ENCODE measurements around the gene DMTF1. TPM values are rescaled to one million over a fixed set of nuclear protein-coding genes. Genes with fewer than 3 reads are reported as not detected.
"Not testable (repeated sequence)": the region's sequence is repeated elsewhere in the genome, so short reads cannot be mapped to it uniquely, and the experiment has no call there.

DMTF1 gene
- total RNA-seq, 2 donors from 2014 or later: 144 to 166 TPM

- Mint-ChIP-seq H3K4me3 (no peak overlapping the region), H3K36me3 (peaks cover 40% of the 10 kb centered on the region), H3K9me3 (no peaks in the 10 kb centered on the region), H3K27ac (peak overlapping the region in 1 of 2 donors; percentile 13), H3K4me1 (ENCODE audit: low read depth in 2 of 2) (peaks cover 0 to 12% of the 10 kb centered on the region in 2 donors), H3K27me3 (no peaks in the 10 kb centered on the region)
- no peak for ATAC-seq
- no peak for DNase-seq (ENCODE audit: low spot score)
These were observed 38.5 kb downstream of the DMTF1 start for GRCh38 chr7:87190783-87191182.

GRCh38 chr7:87192784-87193487, 40.7 kb downstream of the DMTF1 start:
- Mint-ChIP-seq H3K27me3 (no peaks in the 10 kb centered on the region), H3K4me1 (ENCODE audit: low read depth in 2 of 2) (peaks cover 0 to 10% of the 10 kb centered on the region in 2 donors), H3K27ac (peak overlapping the region; percentile 52 to 65), H3K4me3 (no peak overlapping the region), H3K36me3 (peaks cover 40% of the 10 kb centered on the region), H3K9me3 (no peaks in the 10 kb centered on the region)
- DNase-seq (ENCODE audit: low spot score) (no peak), ATAC-seq (no peak)

GRCh38 chr7:87193912-87194311, 41.7 kb downstream of the DMTF1 start:
- DNase-seq (ENCODE audit: low spot score): no peak
- H3K27ac Mint-ChIP-seq: peak overlapping the region; percentile 52 to 65
- no peaks in the 10 kb centered on the region for H3K9me3 Mint-ChIP-seq
- ATAC-seq: no peak
- no peak overlapping the region for H3K4me3 Mint-ChIP-seq
- H3K4me1 Mint-ChIP-seq (ENCODE audit: low read depth in 2 of 2): peaks cover under 1 to 6% of the 10 kb centered on the region in 2 donors
- H3K27me3 Mint-ChIP-seq: no peaks in the 10 kb centered on the region
- peaks cover 37% of the 10 kb centered on the region for H3K36me3 Mint-ChIP-seq

- peaks cover 46% of the 10 kb centered on the region for H3K36me3 Mint-ChIP-seq
- H3K4me3 Mint-ChIP-seq: no peak overlapping the region
- ATAC-seq (no peak), DNase-seq (ENCODE audit: low spot score) (no peak)
- peaks cover 23 to 33% of the 10 kb centered on the region in 2 donors for H3K4me1 Mint-ChIP-seq (ENCODE audit: low read depth in 2 of 2)
- no peaks in the 10 kb centered on the region for H3K27me3 Mint-ChIP-seq
- peaks cover 10% of the 10 kb centered on the region for H3K9me3 Mint-ChIP-seq
- peak overlapping the region; percentile 32 to 66 for H3K27ac Mint-ChIP-seq
These were observed 47.0 kb downstream of the DMTF1 start for GRCh38 chr7:87199241-87199640.

GRCh38 chr7:87199700-87200450, 47.6 kb downstream of the DMTF1 start:
- peaks cover 48% of the 10 kb centered on the region for H3K36me3 Mint-ChIP-seq
- peak overlapping the region; percentile 32 to 66 for H3K27ac Mint-ChIP-seq
- H3K4me3 Mint-ChIP-seq: no peak overlapping the region
- no peaks in the 10 kb centered on the region for H3K27me3 Mint-ChIP-seq
- peaks cover 10% of the 10 kb centered on the region for H3K9me3 Mint-ChIP-seq
- ATAC-seq (no peak), DNase-seq (ENCODE audit: low spot score) (no peak)
- H3K4me1 Mint-ChIP-seq (ENCODE audit: low read depth in 2 of 2): peaks cover 25 to 36% of the 10 kb centered on the region in 2 donors

GRCh38 chr7:87202208-87202607, 50.0 kb downstream of the DMTF1 start:
- Mint-ChIP-seq H3K9me3 (peaks cover 16% of the 10 kb centered on the region), H3K4me3 (no peak overlapping the region), H3K27ac (peak overlapping the region; percentile 13 to 66), H3K4me1 (ENCODE audit: low read depth in 2 of 2) (peaks cover 36 to 47% of the 10 kb centered on the region in 2 donors), H3K36me3 (peaks cover 50% of the 10 kb centered on the region), H3K27me3 (no peaks in the 10 kb centered on the region)
- ATAC-seq (no peak), DNase-seq (ENCODE audit: low spot score) (no peak)

- Mint-ChIP-seq H3K9me3 (peaks cover 16% of the 10 kb centered on the region), H3K36me3 (peaks cover 49% of the 10 kb centered on the region), H3K4me3 (no peak overlapping the region), H3K4me1 (ENCODE audit: low read depth in 2 of 2) (peaks cover 36 to 47% of the 10 kb centered on the region in 2 donors), H3K27me3 (no peaks in the 10 kb centered on the region), H3K27ac (peak overlapping the region in 1 of 2 donors; percentile 56)
- DNase-seq (ENCODE audit: low spot score) (no peak), ATAC-seq (no peak)
These were observed 50.5 kb downstream of the DMTF1 start for GRCh38 chr7:87202705-87203104.

GRCh38 chr7:87203929-87204328, 51.7 kb downstream of the DMTF1 start:
- Mint-ChIP-seq H3K27ac (peak overlapping the region; percentile 10 to 37), H3K4me1 (ENCODE audit: low read depth in 2 of 2) (peaks cover 41 to 57% of the 10 kb centered on the region in 2 donors), H3K36me3 (peaks cover 44% of the 10 kb centered on the region), H3K9me3 (peaks cover 16% of the 10 kb centered on the region)
- not testable (repeated sequence) for H3K27me3 Mint-ChIP-seq; H3K4me3 Mint-ChIP-seq; ATAC-seq; DNase-seq (ENCODE audit: low spot score)

GRCh38 chr7:87204933-87205332, 52.7 kb downstream of the DMTF1 start:
- H3K27ac Mint-ChIP-seq: peak overlapping the region; percentile 6 to 17
- ATAC-seq: no peak
- DNase-seq (ENCODE audit: low spot score): no peak
- H3K4me1 Mint-ChIP-seq (ENCODE audit: low read depth in 2 of 2): peaks cover 42 to 59% of the 10 kb centered on the region in 2 donors
- no peaks in the 10 kb centered on the region for H3K27me3 Mint-ChIP-seq
- peaks cover 40% of the 10 kb centered on the region for H3K36me3 Mint-ChIP-seq
- no peak overlapping the region for H3K4me3 Mint-ChIP-seq
- H3K9me3 Mint-ChIP-seq: peaks cover 20% of the 10 kb centered on the region

GRCh38 chr7:87205701-87206100, 53.4 kb downstream of the DMTF1 start:
- H3K36me3 Mint-ChIP-seq: peaks cover 39% of the 10 kb centered on the region
- DNase-seq (ENCODE audit: low spot score); ATAC-seq; H3K27me3 Mint-ChIP-seq; H3K4me3 Mint-ChIP-seq: not testable (repeated sequence)
- H3K4me1 Mint-ChIP-seq (ENCODE audit: low read depth in 2 of 2): peaks cover 44 to 64% of the 10 kb centered on the region in 2 donors
- peak overlapping the region; percentile 6 to 17 for H3K27ac Mint-ChIP-seq
- peaks cover 20% of the 10 kb centered on the region for H3K9me3 Mint-ChIP-seq

GRCh38 chr7:87206361-87206760, 54.1 kb downstream of the DMTF1 start:
- Mint-ChIP-seq H3K27me3 (no peaks in the 10 kb centered on the region), H3K9me3 (peaks cover 20% of the 10 kb centered on the region), H3K4me3 (no peak overlapping the region), H3K27ac (no peak overlapping the region), H3K4me1 (ENCODE audit: low read depth in 2 of 2) (peaks cover 44 to 62% of the 10 kb centered on the region in 2 donors), H3K36me3 (peaks cover 39% of the 10 kb centered on the region)
- no peak for ATAC-seq
- no peak for DNase-seq (ENCODE audit: low spot score)

- DNase-seq (ENCODE audit: low spot score) (no peak), ATAC-seq (no peak)
- Mint-ChIP-seq H3K4me3 (peak overlapping the region; percentile 6), H3K9me3 (peaks cover 10% of the 10 kb centered on the region), H3K27me3 (no peaks in the 10 kb centered on the region), H3K36me3 (peaks cover 18% of the 10 kb centered on the region), H3K27ac (peak overlapping the region in 1 of 2 donors; percentile 14), H3K4me1 (ENCODE audit: low read depth in 2 of 2) (peaks cover 53 to 66% of the 10 kb centered on the region in 2 donors)
These were observed 57.2 kb downstream of the DMTF1 start for GRCh38 chr7:87209295-87209924.

GRCh38 chr7:87210506-87210905, 58.3 kb downstream of the DMTF1 start:
- Mint-ChIP-seq H3K4me3 (no peak overlapping the region), H3K27me3 (no peaks in the 10 kb centered on the region)

More at GRCh38 chr7:87210506-87210905, 58.3 kb downstream of the DMTF1 start:
- DNase-seq (ENCODE audit: low spot score): no peak
- Mint-ChIP-seq H3K4me1 (ENCODE audit: low read depth in 2 of 2) (peaks cover 53 to 66% of the 10 kb centered on the region in 2 donors), H3K27ac (peak overlapping the region in 1 of 2 donors; percentile 14), H3K9me3 (peaks cover 7% of the 10 kb centered on the region), H3K36me3 (peaks cover 14% of the 10 kb centered on the region)
- peak in 1 of 2 donors; percentile 68 for ATAC-seq

All from natural killer cell treated with Interleukin-12 subunit alpha and Interleukin-12 subunit beta and Interleukin-15 and Interleukin-18, amount 100 ng/mL, for 72 hours (primary cell).